T-cell (primary cell): ENCODE results near the gene CCNY. TPM values are rescaled to one million over a fixed set of nuclear protein-coding genes. Genes with fewer than 3 reads are reported as not detected.

Source experiments
- ATAC-seq, 4 experiments: fragments of 200-7000 bp in 3 of 4; fragments of 150-1000 bp in 1 of 4; cut with Tn5 transposase; replicated peaks in 1 of 4; 1 replicate in 3 of 4; 2 replicates in 1 of 4; pipeline ENCODE4 v1.10.0; 2021; ENCODE audit warnings: moderate library complexity in 3 of 4, mild to moderate bottlenecking in 2 of 4, moderate number of reproducible peaks in 1 of 4
- CTCF ChIA-PET, 2 donors: fragments of 300-600 bp; sonication (Branson Sonifier 250); formaldehyde crosslinking; loops; one replicate each; lab custom pipeline; 2022; ENCODE audit warnings: antibody characterized with exemption in 2 of 2; lab: Charles Lee
- POLR2A ChIA-PET, 2 donors: fragments of 300-600 bp; sonication (Branson Sonifier 250); formaldehyde crosslinking; loops; one replicate each; lab custom pipeline; 2022; ENCODE audit warnings: antibody characterized with exemption in 2 of 2; lab: Charles Lee
- DNase-seq, 35 experiments: peaks; one replicate each; pipeline versions ENCODE4 v3.0.0 to v3.0.0-alpha.2; 2013 to 2023
- H3K27ac ChIP-seq: one replicate; pipeline ENCODE4 v1.5.1; 2013; ENCODE audit warnings: low read length
- H3K27me3 ChIP-seq, 2 experiments: replicated peaks in 1 of 2; 1 replicate in 1 of 2; 2 replicates in 1 of 2; pipeline versions ENCODE4 v1.6.1 to v1.7.0; 2013; ENCODE audit warnings: low read length in 1 of 2, mixed read lengths in 1 of 2; ENCODE audit not compliant: control insufficient read depth in 2 of 2, insufficient read depth in 2 of 2; ENCODE audit errors: extremely low read depth in 1 of 2
- H3K36me3 ChIP-seq, 2 donors: 1 replicate in 1 of 2; 2 replicates in 1 of 2; pipeline versions ENCODE4 v1.6.1 to v1.7.0; 2013; ENCODE audit warnings: low read length in 1 of 2; ENCODE audit not compliant: control insufficient read depth in 2 of 2, insufficient read depth in 1 of 2; ENCODE audit errors: extremely low read depth in 1 of 2
- H3K4me1 ChIP-seq, 2 experiments: 1 replicate in 1 of 2; 2 replicates in 1 of 2; pipeline versions ENCODE4 v1.6.1 to v1.7.0; 2013; ENCODE audit warnings: low read length in 2 of 2, mixed read lengths in 1 of 2; ENCODE audit not compliant: insufficient read depth in 2 of 2, control insufficient read depth in 1 of 2; ENCODE audit errors: extremely low read depth in 1 of 2
- H3K4me3 ChIP-seq, 2 donors: 1 replicate in 1 of 2; 2 replicates in 1 of 2; pipeline versions ENCODE4 v1.5.1 to v1.7.0; 2013; ENCODE audit warnings: mild to moderate bottlenecking in 2 of 2, low read length in 1 of 2, moderate library complexity in 1 of 2; ENCODE audit not compliant: control insufficient read depth in 1 of 2; ENCODE audit errors: extremely low read depth in 1 of 2
- H3K9me3 ChIP-seq: 2 replicates; pipeline ENCODE4 v1.7.0; 2013
- H3K27ac Mint-ChIP-seq, 2 donors: one replicate each; pipeline ENCODE4 v1.8.0; 2020 to 2021; ENCODE audit warnings: mild to moderate bottlenecking in 2 of 2, mixed read lengths in 2 of 2
- H3K27me3 Mint-ChIP-seq, 2 donors: one replicate each; pipeline ENCODE4 v1.8.0; 2021 to 2022; ENCODE audit warnings: mixed read lengths in 2 of 2
- H3K36me3 Mint-ChIP-seq: one replicate; pipeline ENCODE4 v1.8.0; 2021; ENCODE audit warnings: mixed read lengths
- H3K4me1 Mint-ChIP-seq, 3 donors: one replicate each; pipeline ENCODE4 v1.8.0; 2020 to 2022; ENCODE audit warnings: mixed read lengths in 3 of 3, mild to moderate bottlenecking in 1 of 3
- H3K4me3 Mint-ChIP-seq, 3 donors: one replicate each; pipeline ENCODE4 v1.8.0; 2020 to 2022; ENCODE audit warnings: mild to moderate bottlenecking in 3 of 3, mixed read lengths in 3 of 3, moderate library complexity in 3 of 3
- H3K9me3 Mint-ChIP-seq, 3 donors: one replicate each; pipeline ENCODE4 v1.8.0; 2020 to 2022; ENCODE audit warnings: mixed read lengths in 3 of 3
- WGBS: methylation state at CpG from one replicate; pipeline ENCODE4 v1.1.5; 2013; ENCODE audit warnings: missing lambda C conversion rate; ENCODE audit not compliant: insufficient coverage; 5-methylcytosine and 5-hydroxymethylcytosine counted together
- total RNA-seq, 35 experiments: library from RNA in 6 of 35; stranded (reverse) in 6 of 35; fragments of 120-200 nt in 1 of 35; gene quantifications; one replicate each; pipeline versions ENCODE4 v1.2.1 to v1.2.4 and lab custom pipeline; 2013 to 2026

Gene CCNY
- total RNA-seq, 5 donors from 2014 or later (not counting 1 experiment from before 2014, with no cell fraction given) = 62.5 to 75.2 (median 62.8) TPM

DNA sequence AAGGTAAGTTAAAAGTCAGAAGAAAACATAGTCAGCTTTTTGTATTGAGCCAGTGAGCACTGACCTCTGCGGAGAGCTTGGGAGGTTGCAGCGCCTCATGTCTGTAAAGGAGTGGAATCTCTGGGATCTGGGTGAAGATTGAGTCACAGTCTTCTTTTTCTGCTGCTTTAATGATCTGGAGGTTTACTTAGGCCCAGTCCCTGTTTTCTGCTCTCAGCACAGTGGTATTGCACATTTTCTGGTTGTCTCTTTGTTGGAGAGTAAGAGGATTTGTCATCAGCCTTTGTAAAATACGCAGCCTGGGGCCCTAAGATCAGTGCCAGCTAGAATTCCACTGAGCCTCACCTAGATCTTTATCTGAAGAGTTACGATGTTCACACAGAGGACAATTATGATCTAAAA is 210.5 kb downstream of the CCNY start:
- peaks cover 46% of the 10 kb centered on the region for H3K36me3 Mint-ChIP-seq
- Histone ChIP-seq H3K4me1 (no peaks in the 10 kb centered on the region), H3K36me3 (peaks cover 8 to 13% of the 10 kb centered on the region in 2 donors), H3K9me3 (no peaks in the 10 kb centered on the region), H3K27me3 (no peaks in the 10 kb centered on the region), H3K27ac (no peak overlapping the region), H3K4me3 (no peak overlapping the region)
- ChIA-PET CTCF (no interaction called here), POLR2A (no interaction called here)
- H3K27ac Mint-ChIP-seq = no peak overlapping the region
- H3K9me3 Mint-ChIP-seq = no peaks in the 10 kb centered on the region
- no peaks in the 10 kb centered on the region for H3K27me3 Mint-ChIP-seq
- H3K4me3 Mint-ChIP-seq = no peak overlapping the region
- 100% methylated on average over 2 of the region's 4 CpGs for WGBS
- H3K4me1 Mint-ChIP-seq = peaks cover 0 to 11% (median 4%) of the 10 kb centered on the region in 3 donors
- DNase-seq (no peak), ATAC-seq (no peak)

DNA sequence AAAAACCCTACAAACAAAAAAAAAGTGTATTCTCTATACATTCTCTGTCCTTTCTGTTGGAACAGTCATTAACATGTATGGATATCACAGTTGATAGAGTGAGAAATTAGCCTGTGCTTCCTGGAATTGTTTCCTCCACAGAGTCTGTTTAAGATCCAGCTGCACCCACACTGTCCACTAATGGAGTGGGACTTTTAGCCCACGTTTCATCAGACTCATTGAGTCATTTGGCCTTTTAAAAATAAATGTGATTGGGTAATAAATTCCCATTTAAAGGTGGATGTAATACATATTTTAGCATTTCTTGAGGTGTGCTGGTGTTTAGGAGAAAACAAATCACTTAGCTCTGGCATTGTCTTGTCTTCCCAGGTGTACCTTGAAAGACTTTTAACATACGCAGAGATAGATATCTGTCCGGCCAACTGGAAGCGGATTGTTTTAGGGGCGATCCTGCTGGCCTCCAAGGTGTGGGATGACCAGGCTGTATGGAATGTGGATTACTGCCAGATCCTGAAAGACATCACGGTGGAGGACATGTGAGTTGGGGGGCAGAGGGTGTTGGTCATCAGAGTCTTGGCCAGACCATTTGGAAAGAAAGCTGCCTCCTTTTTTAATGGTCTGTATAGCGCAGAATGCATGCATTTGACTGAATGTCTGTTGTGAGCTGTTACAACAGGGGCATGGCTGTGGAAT is 216.5 kb downstream of the CCNY start:
- no peaks in the 10 kb centered on the region for H3K27me3 ChIP-seq
- no peaks in the 10 kb centered on the region for H3K4me1 ChIP-seq
- ATAC-seq (no peak), DNase-seq (no peak)
- peaks cover 6 to 30% of the 10 kb centered on the region in 2 donors for H3K36me3 ChIP-seq
- no peak overlapping the region for H3K27ac ChIP-seq
- no peak overlapping the region for H3K4me3 ChIP-seq
- no peak overlapping the region for H3K4me3 Mint-ChIP-seq
- ChIA-PET CTCF (interaction anchor here in 1 of 2 donors (1.5 kb wide), 1 partner anchor 10 kb away, joined by 6 read pairs; no protein-coding TSS in a partner anchor), POLR2A (no interaction called here)
- H3K27ac Mint-ChIP-seq = no peak overlapping the region
- no peaks in the 10 kb centered on the region for H3K27me3 Mint-ChIP-seq
- H3K9me3 ChIP-seq = no peaks in the 10 kb centered on the region
- no peaks in the 10 kb centered on the region for H3K9me3 Mint-ChIP-seq
- whole genome bisulfite sequencing = 96% methylated on average over 5 of the region's 7 CpGs
- H3K4me1 Mint-ChIP-seq = peaks cover 0 to 17% (median 4%) of the 10 kb centered on the region in 3 donors
- peaks cover 44% of the 10 kb centered on the region for H3K36me3 Mint-ChIP-seq

DNA sequence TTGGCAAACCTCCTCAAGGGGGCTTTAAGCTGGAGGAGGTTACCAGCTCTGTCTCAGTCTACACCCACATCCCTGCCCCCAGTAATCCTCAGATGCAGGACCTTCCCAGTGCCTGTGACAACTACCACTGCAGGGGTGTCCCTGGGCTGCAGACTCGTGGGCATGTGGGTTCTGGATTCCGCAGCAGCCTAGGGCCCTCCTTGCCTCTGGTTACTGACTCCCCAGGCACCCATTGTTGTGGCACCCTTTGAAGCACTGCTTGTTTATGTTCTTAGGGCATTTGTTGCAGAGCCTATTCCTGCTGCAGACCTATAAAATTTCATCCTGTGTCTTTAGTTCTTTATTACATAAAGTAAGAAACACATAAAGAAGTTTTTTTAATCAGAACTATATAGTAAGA is 217.7 kb downstream of the CCNY start:
- peaks cover 0 to 17% (median 4%) of the 10 kb centered on the region in 3 donors for H3K4me1 Mint-ChIP-seq
- POLR2A ChIA-PET = no interaction called here
- ATAC-seq = no peak
- H3K27ac Mint-ChIP-seq = no peak overlapping the region
- H3K27ac ChIP-seq = no peak overlapping the region
- H3K4me1 ChIP-seq = no peaks in the 10 kb centered on the region
- no peaks in the 10 kb centered on the region for H3K27me3 Mint-ChIP-seq
- H3K4me3 Mint-ChIP-seq = no peak overlapping the region
- CTCF ChIA-PET = interaction anchor here in 1 of 2 donors (1.5 kb wide), 1 partner anchor 9 kb away, joined by 6 read pairs; no protein-coding TSS in a partner anchor
- whole genome bisulfite sequencing = no CpG with 5 or more reads among the region's 2 CpGs
- H3K36me3 ChIP-seq = peaks cover 6 to 30% of the 10 kb centered on the region in 2 donors
- no peaks in the 10 kb centered on the region for H3K9me3 ChIP-seq
- DNase-seq = no peak
- no peaks in the 10 kb centered on the region for H3K9me3 Mint-ChIP-seq
- no peak overlapping the region for H3K4me3 ChIP-seq
- H3K27me3 ChIP-seq = no peaks in the 10 kb centered on the region
- peaks cover 44% of the 10 kb centered on the region for H3K36me3 Mint-ChIP-seq

DNA sequence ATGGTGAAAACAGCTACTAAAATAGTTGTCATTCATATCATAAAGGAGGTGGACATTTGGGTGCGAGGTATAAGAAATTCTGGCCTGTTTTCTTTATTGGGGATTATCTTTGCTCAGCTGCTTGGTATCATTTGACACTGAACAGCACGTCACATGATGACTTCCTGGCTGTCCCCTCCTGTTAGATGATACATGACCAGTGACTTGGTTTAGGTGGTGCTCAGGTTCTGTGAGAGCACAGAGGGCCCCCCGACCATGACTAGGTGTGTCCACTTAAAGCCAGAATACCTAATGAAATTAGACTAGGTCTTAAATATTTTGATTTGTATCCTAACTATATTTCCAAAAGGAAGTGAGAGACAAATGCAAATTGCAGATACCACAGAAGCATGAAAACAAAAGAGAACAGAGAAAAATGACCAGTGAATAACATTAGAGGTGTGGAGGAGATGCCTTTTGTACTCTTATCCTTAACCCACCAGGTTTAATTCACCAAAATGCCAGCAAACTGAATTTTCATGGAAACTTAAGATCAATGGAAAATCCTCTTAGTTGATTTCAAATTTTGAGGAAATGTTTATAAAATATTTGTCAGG is 218.2 kb downstream of the CCNY start:
- H3K9me3 Mint-ChIP-seq = no peaks in the 10 kb centered on the region
- no peak overlapping the region for H3K27ac Mint-ChIP-seq
- Histone ChIP-seq H3K27ac (no peak overlapping the region), H3K36me3 (peaks cover under 1 to 30% of the 10 kb centered on the region in 2 donors), H3K4me1 (no peaks in the 10 kb centered on the region), H3K27me3 (no peaks in the 10 kb centered on the region), H3K9me3 (no peaks in the 10 kb centered on the region), H3K4me3 (no peak overlapping the region)
- H3K4me1 Mint-ChIP-seq = peaks cover 0 to 17% (median 4%) of the 10 kb centered on the region in 3 donors
- 100% methylated on average over 1 of the region's 3 CpGs for WGBS
- ChIA-PET CTCF (interaction anchor here in 1 of 2 donors (1.0 kb wide), 1 partner anchor 10 kb away, joined by 6 read pairs; no protein-coding TSS in a partner anchor), POLR2A (no interaction called here)
- no peaks in the 10 kb centered on the region for H3K27me3 Mint-ChIP-seq
- no peak overlapping the region for H3K4me3 Mint-ChIP-seq
- peaks cover 49% of the 10 kb centered on the region for H3K36me3 Mint-ChIP-seq
- no peak for DNase-seq
- ATAC-seq = no peak

DNA sequence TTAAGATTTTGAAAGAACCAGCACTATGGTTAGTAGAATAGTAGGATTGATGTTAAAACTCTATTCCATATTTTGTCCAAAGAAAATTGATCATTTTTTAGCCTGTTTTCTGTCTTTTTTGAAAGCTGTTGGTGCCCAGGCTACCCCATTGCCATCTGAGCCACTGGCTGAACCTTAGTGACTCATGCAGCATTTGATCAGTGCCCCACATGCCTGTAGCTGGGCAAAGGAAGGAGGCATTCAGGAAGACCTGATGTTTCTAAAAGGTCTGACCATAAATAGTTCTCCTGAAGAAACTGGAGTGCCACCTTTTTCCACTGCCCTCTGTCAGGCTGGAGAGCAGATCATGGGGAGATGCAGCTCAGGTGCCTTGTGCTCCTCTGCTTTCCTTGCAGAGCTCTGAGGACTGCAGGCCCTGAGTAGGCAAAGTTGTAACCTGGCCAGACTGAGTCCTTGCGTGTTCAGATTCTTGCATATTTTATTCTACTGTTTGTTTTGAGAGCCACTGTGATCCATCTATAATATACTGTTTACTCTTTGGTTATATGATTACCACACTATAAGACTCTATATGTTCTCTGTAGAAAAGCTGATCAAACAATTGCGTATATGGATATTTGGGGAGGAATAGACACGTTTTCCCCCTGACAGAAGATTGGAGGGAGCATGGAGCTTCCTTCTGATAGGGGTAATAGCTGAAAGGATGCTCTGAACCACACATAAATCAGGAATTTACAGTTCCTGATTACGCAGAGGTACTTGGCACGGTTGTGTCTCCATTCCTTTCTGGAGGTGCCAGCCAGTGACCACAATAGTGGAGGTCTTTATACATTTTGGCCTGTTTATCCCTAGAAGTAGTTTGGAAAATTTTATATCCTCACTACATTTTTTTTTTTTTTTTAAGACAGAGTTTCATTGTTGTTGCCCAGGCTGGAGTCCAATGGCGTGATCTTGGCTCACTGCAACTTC is 219.9 kb downstream of the CCNY start:
- no peaks in the 10 kb centered on the region for H3K9me3 Mint-ChIP-seq
- no peak overlapping the region for H3K4me3 ChIP-seq
- peaks cover 0 to 23% of the 10 kb centered on the region in 2 donors for H3K36me3 ChIP-seq
- CTCF ChIA-PET = interaction anchor here in 1 of 2 donors (1.0 kb wide), 1 partner anchor 8 kb away, joined by 6 read pairs; no protein-coding TSS in a partner anchor
- no peak for ATAC-seq
- WGBS = 100% methylated on average over 1 of the region's 6 CpGs
- no peak overlapping the region for H3K4me3 Mint-ChIP-seq
- H3K27me3 Mint-ChIP-seq = no peaks in the 10 kb centered on the region
- no peaks in the 10 kb centered on the region for H3K27me3 ChIP-seq
- peaks cover 36% of the 10 kb centered on the region for H3K36me3 Mint-ChIP-seq
- no peak overlapping the region for H3K27ac ChIP-seq
- H3K4me1 Mint-ChIP-seq = peaks cover 0 to 9% (median 4%) of the 10 kb centered on the region in 3 donors
- POLR2A ChIA-PET = no interaction called here
- no peaks in the 10 kb centered on the region for H3K4me1 ChIP-seq
- DNase-seq = no peak
- H3K27ac Mint-ChIP-seq = no peak overlapping the region
- H3K9me3 ChIP-seq = no peaks in the 10 kb centered on the region

DNA sequence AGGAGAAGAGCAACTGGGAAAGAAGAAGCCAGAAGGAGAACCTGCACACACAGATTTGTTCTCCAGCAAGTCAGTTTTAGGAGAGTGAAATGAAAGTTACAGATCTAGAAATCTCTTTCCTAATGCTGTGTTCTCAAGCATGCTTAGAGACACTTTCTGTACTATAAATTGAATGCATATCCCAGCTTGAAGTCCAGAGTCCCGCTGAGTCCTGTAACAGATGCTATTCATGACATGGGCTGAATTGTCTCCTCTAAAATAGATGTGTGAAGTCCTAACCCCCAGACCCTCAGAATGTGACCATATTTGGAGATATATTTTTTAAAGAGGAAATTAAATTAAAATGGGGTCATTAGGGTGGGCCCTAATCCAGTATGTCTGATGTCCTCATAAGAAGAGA is 222.0 kb downstream of the CCNY start:
- Histone ChIP-seq H3K36me3 (peaks cover 3 to 13% of the 10 kb centered on the region in 2 donors), H3K27ac (no peak overlapping the region), H3K4me3 (no peak overlapping the region), H3K4me1 (no peaks in the 10 kb centered on the region), H3K27me3 (no peaks in the 10 kb centered on the region), H3K9me3 (no peaks in the 10 kb centered on the region)
- ChIA-PET POLR2A (interaction anchor here in 1 of 2 donors (0.7 kb wide), 1 partner anchor 442 kb away, joined by 3 read pairs; no protein-coding TSS in a partner anchor), CTCF (no interaction called here)
- H3K36me3 Mint-ChIP-seq = peaks cover 30% of the 10 kb centered on the region
- no peaks in the 10 kb centered on the region for H3K27me3 Mint-ChIP-seq
- no peak for ATAC-seq
- WGBS = no CpG with 5 or more reads among the region's 1 CpG
- no peak overlapping the region for H3K4me3 Mint-ChIP-seq
- no peak overlapping the region for H3K27ac Mint-ChIP-seq
- H3K9me3 Mint-ChIP-seq = no peaks in the 10 kb centered on the region
- DNase-seq = no peak
- peaks cover 0 to 5% (median 1%) of the 10 kb centered on the region in 3 donors for H3K4me1 Mint-ChIP-seq
